ENCODE data around the gene TBC1D21.

Gene TBC1D21

GRCh38 chr15:73889053-73889761 lies 15.8 kb downstream of the TBC1D21 start:
- DNase-seq = no peak

DNA sequence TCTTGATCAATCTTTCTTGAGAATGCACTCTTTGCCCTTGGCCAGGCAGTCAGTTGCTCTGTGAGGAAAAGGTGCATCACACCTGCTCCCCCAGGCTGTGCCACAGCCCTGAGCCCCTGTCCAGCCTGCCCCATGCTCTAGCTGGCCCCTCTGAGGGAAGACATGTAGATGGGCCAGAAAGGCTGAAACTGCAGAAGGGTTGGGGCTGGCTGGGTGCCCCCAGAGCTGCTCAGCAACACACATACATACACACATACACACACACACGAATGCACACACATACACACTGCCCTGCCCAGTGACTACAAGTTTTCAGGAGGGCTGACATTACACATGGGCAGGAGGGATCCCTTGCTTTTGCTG lies 16.4 kb downstream of the TBC1D21 start:
- no peak for DNase-seq

DNA sequence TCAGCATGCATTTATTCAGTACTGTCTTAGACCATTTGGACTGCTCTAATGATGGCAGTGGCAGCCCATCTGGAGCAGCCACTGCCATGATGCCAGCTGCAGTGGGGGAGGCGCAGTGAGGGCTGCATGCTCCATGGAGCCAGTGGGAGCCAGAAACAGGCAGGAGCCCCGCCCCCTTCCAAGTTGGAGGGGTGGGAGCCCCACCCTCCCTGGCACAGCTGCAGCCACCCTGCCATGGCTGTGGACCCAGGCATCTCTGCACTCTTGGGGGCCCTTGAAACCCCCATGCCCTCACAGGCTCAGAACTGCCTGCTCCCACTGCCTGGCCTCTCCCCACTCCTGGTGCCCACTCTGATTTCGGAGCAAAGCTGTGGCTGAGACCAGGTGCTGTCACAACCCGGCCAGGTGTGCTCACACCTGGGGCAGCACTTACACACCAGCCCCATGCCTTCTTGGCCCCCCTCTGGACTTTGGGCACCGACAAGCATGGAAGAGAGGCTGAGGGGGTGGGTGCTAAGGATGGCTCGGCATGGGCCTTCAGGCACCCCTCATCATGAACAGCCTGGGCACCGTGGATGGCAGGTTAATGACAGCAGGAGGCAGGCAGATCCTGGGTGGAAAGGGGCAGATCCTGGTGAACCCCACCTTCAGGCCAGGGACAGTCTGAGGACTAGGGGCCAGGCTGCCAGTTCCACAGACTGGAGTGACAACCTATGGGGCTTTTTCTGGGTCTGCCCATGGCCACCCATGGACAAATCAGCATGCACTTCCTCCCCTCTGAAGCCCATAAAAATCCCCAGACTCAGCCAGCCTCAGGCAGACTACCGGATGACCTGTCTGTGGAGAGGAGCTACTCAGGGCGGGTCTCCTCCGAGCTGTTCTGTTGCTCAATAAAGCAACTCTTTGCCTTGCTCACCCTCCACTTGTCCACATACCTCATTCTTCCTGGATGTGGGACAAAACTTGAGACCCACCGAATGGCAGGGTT lies 18.3 kb downstream of the TBC1D21 start:
- no peak for DNase-seq

DNA sequence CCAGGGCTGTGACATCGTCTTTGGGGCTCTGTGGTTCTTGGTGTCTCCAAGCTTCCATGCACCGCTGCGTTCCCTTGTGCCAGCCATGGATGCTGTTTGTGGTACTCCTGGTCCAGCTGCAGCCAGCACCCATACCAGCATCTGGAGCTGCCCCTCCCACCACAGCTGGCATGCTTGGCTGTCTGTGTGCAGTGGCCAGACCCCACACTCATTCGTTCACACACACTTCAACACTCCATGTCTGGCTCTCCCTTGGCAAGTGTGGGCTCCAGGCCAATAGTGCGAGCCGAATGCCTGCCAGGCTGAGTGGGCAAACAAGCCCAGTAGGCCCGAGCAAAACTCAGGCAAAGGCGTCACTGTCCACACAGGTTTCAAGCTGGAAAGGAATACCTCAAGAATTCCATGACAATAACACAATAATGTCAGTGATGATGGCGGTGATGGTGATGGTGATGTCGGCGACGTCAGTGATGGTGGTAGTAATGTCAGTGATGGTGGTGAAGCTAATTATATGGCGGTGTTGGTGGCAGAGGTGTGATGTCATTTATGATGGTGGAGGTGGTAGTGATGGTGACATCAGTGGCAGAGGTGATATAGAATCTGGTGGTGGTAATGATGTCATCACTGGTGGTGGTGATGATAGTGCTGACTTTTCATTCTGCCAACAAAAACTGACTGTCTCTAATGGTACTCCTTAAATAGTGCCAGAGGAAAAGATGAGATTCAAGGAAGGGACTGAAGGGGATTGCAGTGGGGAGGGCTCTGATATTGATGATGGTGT lies 19.3 kb downstream of the TBC1D21 start:
- DNase-seq = no peak

- DNase-seq = no peak
Observed at GRCh38 chr15:73894133-73894814, 20.9 kb downstream of the TBC1D21 start.

GRCh38 chr15:73897441-73898261 lies 24.3 kb downstream of the TBC1D21 start:
- DNase-seq = peak; percentile 12

- no peak for DNase-seq
Observed at GRCh38 chr15:73899197-73900094, 26.1 kb downstream of the TBC1D21 start.

DNA sequence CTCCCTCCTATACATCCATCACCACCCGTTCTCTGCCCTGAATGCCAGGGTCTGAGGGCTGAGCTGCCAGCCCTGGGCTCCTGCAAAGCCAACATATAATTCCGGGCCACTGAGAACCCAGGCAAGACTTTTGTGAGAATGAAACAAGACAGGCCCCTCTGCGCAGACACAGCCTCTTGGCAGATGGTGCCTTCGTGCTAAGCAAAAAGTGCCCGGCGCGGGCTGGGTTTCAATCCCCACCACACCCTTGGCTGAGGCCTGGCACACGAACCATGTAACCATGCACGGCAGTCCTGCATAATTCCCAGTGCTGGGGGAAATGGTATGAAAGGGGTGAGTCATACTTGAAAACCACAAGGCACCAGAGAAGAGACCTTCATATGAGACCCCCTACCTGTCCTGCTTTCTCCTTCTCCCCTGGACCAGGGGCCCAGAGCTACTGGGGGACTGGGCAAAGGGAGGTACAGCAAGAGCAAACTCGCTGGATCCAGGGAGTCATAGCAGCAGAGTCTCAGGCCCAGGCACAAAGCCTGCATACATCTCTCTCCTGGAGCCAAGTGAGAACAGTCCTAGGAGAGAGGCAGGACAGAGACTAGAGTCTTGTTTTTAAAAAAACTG lies 26.8 kb downstream of the TBC1D21 start:
- DNase-seq = no peak

DNA sequence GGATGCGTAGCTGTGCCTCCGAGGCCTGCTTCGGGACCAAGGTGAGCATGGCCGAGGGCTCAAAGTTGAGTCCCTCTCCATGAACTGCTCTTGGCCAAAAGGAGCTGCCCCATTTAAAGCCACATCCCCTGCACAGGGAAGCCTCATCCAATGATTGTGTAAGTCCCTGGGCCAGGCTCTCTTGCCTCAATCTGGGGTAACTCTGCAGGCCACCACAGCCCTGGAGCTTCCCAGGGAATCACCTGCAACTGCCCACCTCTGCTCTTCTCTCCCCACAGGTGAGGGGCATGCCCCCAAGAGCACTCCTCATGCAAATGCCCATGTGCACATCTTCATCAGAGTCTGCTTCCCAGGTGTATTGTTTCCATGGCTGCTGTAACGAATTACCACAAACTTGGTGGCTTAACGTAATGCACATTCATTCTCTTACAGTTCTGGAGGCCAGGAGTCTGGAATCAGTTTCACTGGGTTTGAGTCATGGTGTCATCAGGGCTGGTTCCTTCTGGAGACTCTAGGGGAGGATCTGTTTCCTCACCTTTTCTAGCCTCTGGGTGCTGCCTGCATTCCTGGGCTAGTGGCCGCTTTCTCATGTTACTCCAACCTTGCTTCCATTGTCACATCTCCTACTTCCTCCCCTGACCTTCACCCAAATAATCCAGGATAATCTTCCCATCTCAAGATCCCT lies 27.9 kb downstream of the TBC1D21 start:
- no peak for DNase-seq

- no peak for DNase-seq
Observed at GRCh38 chr15:73902121-73903020, 29.0 kb downstream of the TBC1D21 start.

DNA sequence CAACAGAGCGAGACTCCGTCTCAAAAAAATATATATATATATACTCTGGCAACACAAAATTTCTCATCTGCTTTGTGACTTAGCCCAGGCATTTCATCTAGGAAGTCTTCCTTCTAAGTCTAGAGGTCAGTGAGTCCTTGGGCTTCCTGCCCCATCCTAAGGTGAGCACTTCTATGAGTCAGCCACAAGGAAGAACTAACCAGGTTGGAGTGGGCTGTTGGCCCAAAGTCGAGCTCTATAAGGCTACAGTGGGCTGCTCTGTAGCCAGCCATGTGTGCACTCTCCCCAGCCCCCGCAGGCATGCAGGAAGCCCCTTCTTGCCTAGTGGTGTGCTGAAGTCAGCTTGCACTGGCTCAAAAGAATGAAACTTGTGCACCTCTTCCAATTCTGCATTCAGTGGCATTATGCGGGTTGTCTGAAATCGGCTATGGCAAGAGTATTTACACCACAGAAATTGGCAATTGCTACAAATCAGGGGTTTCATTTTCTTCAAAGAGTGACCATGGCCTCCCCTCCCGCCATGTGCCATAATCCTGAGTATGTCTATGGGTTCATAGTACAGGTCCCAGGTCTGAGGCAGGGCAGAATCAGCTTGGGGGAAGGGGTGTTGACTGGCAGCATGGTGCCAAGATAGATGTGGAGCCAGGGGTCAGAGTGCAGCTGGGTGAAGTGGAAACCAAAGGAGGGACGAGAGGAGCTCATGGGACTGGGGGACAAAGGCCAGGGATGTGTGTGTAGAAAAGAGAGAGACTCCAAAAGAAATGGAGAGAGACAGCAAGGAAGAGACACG lies 30.9 kb downstream of the TBC1D21 start:
- DNase-seq = no peak

GRCh38 chr15:73905225-73905827 lies 32.0 kb downstream of the TBC1D21 start:
- DNase-seq = no peak

- no peak for DNase-seq
Observed at GRCh38 chr15:73906346-73907034, 33.1 kb downstream of the TBC1D21 start.

- DNase-seq = no peak
Observed at GRCh38 chr15:73907035-73907408, 33.7 kb downstream of the TBC1D21 start.

DNA sequence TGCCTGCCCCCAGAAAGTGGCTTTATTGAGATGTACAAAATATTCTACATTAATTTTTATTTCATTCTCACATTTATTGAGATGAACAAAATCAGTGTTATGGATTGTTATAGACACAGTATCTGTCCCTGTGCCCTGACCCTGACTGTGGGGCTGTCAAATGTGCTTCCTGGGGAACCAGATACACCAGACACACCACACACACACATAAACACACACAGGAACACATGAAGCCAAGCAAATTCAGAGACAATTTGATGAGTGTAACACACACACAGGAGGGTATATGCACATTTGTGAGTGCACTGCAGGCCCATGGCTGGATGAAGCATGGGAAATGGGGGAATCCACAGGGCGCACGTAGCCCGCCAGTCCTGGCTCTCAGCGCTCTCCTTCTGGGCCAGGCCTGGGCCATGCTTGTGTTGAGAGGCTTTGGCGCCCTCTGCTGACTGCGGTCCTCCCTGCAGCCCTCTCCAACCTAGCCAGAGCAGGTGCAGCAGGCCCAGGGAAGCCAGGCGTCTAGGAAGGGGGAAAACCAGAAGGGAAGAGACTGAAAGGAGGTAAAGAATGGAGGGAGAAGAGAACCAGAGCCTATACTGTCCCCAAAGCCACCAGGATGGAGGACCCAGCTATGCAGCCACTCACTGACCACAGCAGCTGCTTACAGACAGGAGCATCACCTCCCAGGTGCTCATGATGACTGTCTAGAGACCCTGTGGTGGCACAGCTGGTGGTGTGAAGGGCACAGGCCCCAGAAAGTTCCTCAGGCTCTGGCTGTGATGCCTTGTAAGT lies 34.9 kb downstream of the TBC1D21 start:
- DNase-seq = peak; percentile 57

DNA sequence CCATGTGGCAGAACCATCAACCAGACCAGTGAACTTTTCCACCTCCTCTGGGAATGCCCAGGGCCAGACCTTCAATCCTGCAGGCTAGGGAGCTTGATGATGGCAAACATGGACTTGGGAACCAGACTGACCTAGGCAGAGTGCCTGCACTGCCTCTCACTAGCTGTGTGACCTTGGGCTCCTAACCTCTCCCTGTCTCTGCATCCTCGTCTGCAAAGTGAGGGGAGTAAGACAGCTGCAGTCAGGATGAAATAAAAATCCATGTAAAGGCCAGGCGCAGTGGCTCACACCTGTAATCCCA lies 35.4 kb downstream of the TBC1D21 start:
- no peak for DNase-seq
